ENCODE measurements around the gene NBPF19.
"Not testable (repeated sequence)": the region's sequence is repeated elsewhere in the genome, so short reads cannot be mapped to it uniquely, and the experiment has no call there.

The NBPF19 gene, protein sequence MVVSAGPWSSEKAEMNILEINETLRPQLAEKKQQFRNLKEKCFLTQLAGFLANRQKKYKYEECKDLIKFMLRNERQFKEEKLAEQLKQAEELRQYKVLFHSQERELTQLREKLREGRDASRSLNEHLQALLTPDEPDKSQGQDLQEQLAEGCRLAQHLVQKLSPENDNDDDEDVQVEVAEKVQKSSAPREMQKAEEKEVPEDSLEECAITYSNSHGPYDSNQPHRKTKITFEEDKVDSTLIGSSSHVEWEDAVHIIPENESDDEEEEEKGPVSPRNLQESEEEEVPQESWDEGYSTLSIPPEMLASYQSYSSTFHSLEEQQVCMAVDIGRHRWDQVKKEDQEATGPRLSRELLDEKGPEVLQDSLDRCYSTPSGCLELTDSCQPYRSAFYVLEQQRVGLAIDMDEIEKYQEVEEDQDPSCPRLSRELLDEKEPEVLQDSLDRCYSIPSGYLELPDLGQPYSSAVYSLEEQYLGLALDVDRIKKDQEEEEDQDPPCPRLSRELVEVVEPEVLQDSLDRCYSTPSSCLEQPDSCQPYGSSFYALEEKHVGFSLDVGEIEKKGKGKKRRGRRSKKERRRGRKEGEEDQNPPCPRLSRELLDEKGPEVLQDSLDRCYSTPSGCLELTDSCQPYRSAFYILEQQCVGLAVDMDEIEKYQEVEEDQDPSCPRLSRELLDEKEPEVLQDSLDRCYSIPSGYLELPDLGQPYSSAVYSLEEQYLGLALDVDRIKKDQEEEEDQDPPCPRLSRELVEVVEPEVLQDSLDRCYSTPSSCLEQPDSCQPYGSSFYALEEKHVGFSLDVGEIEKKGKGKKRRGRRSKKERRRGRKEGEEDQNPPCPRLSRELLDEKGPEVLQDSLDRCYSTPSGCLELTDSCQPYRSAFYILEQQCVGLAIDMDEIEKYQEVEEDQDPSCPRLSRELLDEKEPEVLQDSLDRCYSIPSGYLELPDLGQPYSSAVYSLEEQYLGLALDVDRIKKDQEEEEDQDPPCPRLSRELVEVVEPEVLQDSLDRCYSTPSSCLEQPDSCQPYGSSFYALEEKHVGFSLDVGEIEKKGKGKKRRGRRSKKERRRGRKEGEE (N-terminal part only)

DNA sequence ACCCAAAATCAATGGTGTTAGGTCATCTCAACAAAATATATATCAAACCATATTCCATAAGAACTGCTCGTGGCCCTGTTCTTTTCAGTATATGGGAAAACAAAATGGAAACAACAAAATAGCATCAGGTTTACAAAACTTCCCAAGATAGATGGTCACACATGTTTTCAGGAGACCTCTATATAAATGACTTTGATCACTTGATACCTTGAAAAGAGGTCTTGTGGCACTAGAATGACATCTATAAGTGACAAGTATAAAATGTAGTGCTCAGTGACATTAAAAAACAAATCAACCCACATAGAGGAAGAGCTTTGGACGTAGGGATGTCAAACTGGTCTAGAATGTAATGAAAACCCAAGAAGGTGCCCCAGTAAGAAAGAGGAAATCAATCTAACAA is at the start of gene NBPF19:
Gene NBPF19, plus strand, starts transcription at position 301 of the 400 bp plus-strand sequence. CDS start 888 bp downstream, outside the sequence.
- not testable (repeated sequence) for DNase-seq

DNA sequence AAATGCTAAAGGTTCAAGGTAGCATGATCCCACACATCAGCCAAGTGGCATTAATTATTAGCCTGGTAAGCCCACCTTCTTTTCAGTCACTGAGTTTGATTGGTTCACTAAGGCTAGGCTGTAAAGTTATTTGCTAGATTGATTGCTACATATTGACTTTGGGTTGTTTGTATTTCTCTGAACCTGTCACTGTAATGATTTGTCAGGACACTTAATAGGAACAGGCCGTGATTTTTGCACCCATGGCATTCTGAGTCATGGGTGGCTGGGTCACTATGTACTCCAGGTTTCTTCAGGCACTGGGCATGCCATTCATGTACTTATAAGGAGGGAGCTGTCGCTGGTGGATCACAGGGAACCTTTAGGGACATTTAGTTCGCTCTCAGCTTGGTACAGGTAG is 46.5 kb upstream of the NBPF19 start:
- not testable (repeated sequence) for DNase-seq

DNA sequence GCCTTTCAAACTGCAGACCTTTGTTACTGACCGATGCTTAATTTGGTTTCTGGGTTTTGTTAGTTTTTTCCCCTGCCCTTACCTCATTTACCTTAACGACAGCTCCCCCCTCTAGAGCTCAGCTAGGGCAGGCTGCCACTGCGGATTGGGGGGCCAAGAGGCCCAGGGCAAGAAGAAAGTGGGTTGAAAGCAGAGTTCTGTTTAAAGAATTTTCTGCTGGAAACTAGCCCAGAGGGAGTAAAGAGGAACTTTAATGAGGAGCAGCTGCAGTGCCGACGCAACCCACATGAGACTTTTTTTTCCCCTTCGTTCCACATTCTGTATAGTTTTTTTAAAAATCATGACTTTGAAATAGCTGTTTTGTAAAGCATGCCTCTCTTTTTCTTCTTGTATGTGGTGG is 29.4 kb upstream of the NBPF19 start:
- not testable (repeated sequence) for DNase-seq

DNA sequence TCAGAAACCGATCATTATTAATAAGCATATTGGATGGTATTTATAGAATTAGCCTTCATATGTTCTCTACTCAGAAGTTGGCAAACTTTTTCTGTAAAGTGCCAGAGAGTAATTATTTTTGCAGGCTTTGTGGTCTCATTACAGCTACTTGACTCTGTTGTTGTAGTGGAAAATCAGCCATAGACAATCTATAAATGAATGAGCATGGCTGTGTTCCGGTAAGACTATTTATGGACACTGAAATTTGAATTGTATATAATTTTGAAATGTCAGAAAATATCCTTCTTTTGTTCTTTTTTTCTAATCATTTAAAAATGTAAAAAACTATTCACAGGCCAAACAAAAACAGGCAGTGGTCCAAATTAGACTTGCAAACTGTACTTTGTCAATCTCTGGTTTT is 22.6 kb upstream of the NBPF19 start:
- not testable (repeated sequence) for DNase-seq

DNA sequence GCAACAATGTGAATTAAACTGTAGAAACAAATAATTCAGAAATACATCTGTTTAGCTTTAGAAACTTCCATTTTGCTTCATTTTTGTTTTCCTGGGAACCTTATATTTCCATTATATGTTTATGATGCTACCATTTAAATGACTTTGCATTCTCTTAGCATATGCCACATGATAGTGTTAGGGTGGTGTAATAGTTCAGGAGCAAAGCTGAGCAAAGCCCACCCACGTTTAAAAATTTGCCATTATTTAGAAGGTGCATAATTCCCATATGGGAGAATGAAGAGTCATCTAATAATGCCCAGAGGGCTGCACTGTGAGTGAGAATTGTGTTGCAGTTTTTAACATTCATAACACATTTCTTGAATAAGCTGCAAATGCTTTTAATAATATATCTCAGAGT is 22.2 kb upstream of the NBPF19 start:
- not testable (repeated sequence) for DNase-seq

DNA sequence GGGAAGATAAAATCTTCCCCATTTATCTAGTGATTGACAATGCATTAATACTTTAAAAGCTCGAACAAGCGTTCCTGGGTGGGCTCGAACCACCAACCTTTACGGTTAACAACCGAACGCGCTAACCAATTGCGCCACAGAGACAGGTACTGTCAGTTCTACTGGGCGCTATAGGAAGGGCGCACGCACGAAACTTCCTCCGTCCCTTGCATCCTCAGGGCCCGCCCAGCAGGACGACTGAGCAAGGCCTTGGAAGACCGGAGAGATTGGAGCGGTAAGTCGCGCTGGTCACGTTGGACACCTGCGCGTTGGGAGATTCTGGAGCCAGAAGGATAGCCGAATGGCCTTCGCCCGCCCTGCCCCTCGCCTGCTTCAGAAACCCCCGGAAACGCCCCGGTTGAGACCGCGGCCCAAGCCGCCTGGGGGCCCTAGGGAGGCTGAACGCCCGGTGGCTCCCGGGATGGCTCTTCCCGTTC is 83.5 kb downstream of the NBPF19 start:
- not testable (repeated sequence) for DNase-seq

DNA sequence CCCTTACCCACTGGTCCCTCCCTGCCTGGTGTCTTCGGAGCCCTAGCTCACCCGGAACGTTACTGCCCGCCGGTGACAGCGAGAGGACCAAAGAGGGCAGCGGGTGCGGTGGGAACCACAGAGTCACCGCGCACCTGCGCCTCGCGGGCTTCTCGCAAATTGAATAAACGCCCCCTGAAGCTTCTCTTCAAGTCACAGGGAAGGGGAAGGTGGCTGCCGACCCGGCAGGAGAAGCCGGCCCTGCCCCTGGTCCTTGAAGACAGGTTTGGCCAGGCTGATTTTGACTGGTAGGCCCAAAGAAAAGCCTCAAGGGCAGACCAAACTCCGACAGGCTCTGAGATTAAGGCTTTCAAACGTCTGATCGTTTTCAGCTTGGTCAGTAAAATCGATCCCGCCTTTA is 87.0 kb downstream of the NBPF19 start:
- DNase-seq, result not testable (repeated sequence)

DNA sequence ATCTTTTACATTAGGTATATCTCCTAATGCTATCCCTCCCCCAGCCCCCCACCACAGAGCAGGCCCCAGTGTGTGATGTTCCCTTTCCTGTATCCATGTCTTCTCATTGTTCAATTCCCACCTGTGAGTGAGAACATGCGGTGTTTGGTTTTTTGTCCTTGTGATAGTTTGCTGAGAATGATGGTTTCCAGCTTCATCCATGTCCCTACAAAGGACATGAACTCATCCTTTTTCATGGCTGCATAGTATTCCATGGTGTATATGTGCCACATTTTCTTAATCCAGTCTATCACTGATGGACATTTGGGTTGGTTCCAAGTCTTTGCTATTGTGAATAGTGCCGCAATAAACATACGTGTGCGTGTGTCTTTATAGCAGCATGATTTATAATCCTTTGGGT is 90.6 kb downstream of the NBPF19 start:
- not testable (repeated sequence) for DNase-seq

DNA sequence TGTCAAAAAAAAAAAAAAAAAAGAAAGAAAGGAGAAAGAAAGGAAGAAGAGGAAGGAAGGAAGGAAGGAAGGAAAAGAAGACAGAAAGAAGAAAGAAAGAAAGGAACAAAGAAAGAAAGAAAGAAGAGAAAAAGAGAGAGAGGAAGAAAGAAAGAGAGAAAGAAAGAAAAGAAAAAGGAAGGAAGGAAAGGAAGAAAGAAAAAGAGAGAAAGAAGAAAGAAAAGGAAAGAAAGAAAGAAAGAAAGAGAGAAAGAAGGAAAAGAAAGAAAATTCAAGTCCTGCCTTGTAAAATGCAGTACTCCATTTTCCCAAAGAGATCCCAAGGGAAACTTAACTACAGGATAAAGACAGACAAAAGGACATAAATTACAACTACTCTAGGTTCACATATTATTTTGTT is 97.9 kb downstream of the NBPF19 start:
- not testable (repeated sequence) for DNase-seq

DNA sequence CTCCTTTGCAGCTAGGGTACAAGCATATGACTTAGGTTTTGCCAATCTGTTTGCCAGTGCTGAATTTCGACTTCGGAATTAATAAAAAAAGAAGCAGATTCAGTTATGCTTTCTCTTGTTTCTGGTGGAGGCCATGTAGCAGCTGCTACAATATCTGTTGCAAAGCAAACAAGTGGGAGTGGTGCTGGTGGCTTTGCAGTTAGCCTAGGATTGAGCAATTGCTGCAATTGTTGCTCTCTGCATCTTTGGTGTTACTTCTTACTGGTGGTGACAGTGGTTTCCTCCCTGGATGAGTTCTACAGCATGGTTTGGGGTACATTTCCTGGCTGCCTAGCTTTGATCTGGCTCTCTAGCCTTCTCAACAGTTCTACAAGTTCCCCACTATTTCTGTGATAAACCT is 110.7 kb downstream of the NBPF19 start:
- not testable (repeated sequence) for DNase-seq
